Measurements from ENCODE around the gene AIFM2.
"Not testable (repeated sequence)": the region's sequence is repeated elsewhere in the genome, so short reads cannot be mapped to it uniquely, and the experiment has no call there.

Gene AIFM2

DNA sequence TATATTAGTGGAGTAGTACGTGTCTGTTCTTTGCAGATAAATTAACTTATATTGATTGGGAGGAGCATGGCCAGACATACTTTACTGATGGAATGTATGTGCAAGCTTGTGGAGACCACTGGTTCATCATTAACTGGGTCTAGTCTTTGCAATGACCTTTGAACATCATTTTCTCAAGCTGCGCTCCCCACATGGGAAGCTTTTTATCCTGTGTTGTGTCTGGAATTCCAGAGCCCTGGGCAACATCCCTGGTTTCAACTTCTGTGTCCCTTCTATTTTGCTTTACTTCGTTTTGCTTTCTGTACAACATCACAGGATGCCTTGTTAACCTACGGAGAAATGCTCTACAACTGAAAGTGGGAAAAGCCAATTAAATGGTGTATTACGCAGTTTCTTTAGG lies 41.7 kb downstream of the AIFM2 start:
- DNase-seq (ENCODE audit: low read depth): no peak

DNA sequence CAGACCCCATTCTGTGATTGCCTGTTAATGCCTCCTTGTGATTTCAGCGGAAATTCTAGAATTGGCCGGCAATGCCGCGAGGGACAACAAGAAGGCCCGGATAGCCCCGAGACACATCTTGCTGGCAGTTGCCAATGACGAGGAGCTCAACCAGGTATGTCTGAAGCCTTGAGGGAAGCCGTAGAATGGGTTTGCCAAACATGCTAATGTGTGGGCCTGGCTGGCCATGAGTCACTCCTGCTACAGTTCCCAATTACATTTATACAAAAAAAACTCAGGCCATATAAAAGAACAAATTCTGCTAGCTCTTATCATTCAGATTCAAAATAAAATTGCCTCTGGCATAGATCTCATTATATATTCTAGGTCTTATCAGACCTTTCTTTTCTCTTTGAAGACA lies 42.6 kb downstream of the AIFM2 start:
- no peak for DNase-seq (ENCODE audit: low read depth)

GRCh38 chr10:70088308-70088698 lies 44.3 kb downstream of the AIFM2 start:
- DNase-seq (ENCODE audit: low read depth): no peak

GRCh38 chr10:70087616-70088307 lies 44.9 kb downstream of the AIFM2 start:
- DNase-seq (ENCODE audit: low read depth): no peak

DNA sequence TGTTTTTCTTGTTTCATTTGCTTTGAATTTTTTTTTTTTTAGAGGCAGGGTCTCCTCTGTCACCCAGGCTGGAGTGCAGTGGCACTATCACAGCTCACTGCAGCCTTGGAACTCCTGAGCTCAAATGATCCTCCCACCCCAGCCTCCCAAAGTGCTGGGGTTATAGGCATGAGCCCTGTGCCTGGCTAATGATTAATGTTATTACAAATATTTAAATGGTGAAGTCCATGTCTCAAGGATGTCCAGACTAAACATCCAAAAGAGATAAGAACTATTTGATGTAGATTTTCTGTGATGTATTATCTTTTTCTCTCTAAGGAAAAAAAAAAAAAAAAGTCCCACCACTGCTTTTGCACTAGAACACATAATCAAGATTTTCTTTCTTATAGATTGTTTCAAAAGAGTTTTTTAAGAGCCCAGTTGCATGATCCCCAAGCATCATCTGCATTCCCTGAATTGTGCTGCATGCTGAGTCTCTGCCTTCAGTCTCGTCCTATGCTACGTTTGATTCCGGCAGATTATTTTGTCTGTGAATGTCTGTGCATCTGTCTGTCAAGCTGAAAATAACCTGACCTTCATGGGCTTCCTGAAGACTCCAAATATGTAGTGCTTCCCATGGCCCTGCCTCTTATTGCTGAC lies 46.5 kb downstream of the AIFM2 start:
- no peak for DNase-seq (ENCODE audit: low read depth)

DNA sequence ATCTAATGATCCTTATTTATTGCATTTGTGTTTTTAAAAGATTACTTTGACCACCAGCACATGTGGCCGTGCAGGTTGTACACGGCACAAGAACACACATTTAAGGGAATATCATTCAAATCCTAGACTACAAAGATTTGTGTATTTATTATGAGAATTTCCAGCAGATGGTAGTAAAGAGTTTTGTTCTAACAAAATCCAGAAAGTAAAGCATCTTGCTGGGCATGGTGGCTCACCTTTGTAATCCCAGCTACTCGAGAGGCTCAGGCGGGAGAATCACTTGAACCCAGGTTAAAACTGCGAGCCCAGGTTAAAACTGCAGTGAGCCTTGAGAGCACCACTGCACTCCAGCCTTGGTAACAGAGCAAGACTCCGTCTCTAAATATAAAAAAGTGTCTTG lies 48.4 kb downstream of the AIFM2 start:
- no peak for DNase-seq (ENCODE audit: low read depth)

DNA sequence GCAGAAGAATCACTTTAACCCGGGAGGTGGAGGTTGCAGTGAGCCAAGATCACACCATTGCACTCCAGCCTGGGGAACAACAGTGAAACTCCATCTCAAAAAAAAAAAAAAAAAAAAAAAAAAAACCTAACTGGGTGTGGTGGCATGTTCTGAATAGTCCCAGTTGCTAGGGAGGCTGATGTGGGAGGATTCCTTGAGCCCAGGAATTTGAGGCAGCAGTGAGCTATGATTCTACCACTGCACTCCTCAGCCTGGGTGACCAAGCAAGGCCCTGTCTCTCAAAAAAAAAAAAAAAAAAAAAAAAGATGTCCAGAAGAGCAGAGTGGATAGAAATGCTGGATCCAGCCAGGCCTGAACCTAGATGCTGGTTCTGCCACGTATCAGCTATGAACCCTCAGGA lies 51.8 kb downstream of the AIFM2 start:
- DNase-seq (ENCODE audit: low read depth): not testable (repeated sequence)

DNA sequence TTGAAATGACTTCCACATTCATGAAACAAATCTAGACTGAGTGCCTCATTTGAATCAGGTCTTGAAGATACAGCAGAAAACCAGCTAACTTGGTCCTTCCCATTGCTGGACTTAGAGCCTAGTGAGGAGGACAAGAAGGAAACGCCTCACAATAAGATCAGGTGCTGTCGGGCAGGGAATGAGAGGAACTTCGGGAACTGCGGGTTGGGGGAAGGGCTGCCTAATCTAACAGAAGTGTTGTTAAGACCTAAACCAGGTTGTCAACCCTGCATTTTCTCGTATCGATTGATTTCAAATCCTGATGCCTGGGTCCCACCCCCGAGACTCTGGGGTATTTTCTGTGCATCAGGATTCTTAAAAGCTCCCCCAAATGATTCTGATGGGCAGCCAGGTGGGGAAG lies 53.7 kb downstream of the AIFM2 start:
- no peak for DNase-seq (ENCODE audit: low read depth)

GRCh38 chr10:70078329-70078728 lies 54.3 kb downstream of the AIFM2 start:
- no peak for DNase-seq (ENCODE audit: low read depth)

GRCh38 chr10:70074971-70075370 lies 57.7 kb downstream of the AIFM2 start:
- no peak for DNase-seq (ENCODE audit: low read depth)

DNA sequence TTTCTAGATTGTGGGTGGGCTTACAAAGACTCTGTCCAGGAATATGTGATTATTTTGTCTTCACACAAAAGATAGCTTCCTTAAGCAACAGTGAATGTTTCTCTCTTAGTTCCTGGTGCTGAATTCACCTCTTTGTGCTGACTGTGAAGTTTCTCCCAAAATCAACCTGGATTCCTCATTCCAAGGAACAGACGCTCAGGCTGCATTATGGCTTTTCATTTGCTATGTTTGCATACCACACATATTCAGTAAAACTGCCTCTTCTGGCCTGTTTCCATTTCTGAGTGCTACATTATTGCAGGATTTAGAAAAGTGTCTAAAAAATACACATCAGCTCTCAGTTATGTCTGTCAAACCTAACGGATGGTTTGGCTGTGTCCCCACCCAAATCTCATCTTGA lies 58.5 kb downstream of the AIFM2 start:
- no peak for DNase-seq (ENCODE audit: low read depth)

DNA sequence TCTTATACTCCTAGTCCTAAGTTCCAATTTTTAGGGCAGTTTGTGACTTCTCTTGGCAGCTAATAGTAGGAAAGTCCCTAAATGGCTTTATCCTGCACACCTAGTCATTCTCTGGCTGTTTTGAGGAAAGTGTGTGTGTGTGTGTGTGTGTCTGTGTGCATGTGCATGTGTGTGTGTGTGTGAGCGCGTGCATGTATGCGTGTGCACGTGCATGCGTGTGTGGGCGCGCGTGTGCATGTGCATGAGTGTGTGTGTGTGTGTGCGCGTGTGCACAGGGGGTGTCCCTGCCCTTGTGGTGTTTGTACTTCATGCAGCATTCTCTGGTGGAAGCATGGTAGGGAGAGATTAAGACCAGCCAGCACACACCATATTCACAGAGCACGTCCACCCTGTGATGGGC lies 61.8 kb downstream of the AIFM2 start:
- DNase-seq (ENCODE audit: low read depth): no peak

DNA sequence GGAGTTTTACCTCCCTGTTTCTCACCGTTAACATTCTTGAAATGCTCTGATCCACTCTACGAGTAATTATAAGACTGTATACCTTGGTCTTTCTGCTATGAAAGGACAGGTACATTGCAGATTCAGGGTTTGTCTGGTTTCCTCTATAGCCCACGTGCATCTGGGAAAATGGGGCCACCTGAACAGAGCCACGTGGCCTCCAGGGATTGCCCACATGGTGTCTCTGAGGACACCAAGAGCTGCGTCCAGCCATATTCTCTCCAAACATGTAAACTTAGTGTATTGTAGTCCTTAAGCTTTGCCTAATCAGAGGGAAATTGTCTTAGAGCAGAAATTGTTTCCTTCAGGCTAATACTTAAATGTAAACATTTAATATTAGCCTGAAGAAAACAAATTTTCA lies 63.3 kb downstream of the AIFM2 start:
- no peak for DNase-seq (ENCODE audit: low read depth)

GRCh38 chr10:70068925-70069324 lies 63.7 kb downstream of the AIFM2 start:
- no peak for DNase-seq (ENCODE audit: low read depth)

DNA sequence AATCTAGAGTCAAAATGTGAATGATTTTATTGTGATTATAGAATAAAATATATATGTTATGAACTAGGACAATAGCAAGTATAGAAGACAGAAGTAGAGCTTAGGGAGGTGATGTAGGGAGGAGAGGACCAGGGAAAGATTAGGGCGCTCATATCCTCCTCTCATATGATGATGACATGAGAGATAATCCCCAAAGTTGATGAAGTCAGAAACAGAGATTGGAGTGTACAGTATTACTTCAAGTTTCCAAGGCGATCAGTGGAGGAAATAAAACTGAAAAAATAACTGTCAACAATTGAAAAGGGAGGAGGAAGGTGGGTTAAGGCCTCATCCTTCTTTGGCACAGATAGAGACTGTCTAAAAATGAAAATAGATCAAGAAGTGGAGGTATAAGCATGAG lies 65.0 kb downstream of the AIFM2 start:
- DNase-seq (ENCODE audit: low read depth): no peak

- no peak for DNase-seq (ENCODE audit: low read depth)
Measured at GRCh38 chr10:70066190-70066589, 66.4 kb downstream of the AIFM2 start.

DNA sequence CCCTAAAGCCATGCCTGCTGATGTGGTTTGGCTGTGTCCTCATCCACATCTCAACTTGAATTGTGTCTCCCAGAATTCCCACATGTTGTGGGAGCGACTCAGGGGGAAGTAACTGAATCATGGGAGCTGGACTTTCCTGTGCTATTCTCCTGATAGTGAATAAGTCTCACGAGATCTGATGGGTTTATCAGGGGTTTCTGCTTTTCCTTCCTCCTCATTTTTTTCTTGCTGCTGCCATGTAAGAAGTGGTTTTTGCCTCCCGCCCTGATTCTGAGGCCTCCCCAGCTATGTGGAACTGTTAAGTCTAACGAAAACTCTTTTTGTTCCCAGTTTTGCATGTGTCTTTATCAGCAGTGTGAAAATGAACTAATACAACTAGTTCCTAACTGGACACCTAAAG lies 68.1 kb downstream of the AIFM2 start:
- DNase-seq (ENCODE audit: low read depth): no peak

DNA sequence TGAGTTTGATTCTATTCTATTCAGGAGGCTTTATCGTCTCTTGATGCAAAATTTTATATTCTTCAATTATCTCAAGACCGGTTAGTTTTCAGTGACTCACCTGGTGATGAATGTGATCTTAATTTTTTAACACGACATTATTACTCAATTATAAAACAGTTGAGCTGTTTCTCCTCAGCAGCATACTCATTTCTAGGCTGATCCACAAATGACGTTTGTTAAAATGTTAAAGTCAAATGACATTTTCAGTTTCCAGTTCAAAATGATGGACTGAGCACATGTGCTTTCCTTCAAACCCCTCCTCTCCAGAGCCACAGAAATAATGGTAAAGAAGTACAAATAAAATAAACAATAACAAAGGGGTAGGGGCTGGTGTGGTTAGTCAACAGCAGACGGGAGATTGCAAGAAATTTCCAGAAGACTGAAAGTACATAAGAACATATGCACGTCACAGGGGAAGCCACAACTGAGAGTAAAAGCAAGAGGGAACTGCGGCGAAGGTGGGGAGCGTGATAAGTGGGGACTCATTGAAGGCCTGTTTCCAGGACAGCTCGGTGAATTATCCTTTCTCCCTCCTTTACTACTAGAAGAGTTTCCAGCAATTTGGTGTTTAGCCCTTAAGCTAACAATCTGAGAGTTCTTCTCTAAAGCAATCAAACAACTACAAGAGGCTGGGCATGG lies 69.1 kb downstream of the AIFM2 start:
- no peak for DNase-seq (ENCODE audit: low read depth)
